GM21717 (cell line): ENCODE data around the gene GAA.
"Not testable (repeated sequence)": the region's sequence is repeated elsewhere in the genome, so short reads cannot be mapped to it uniquely, and the experiment has no call there.

ENCODE experiments used
- ATAC-seq: cut with Tn5 transposase; IDR thresholded peaks from one replicate; pipeline ENCODE4 v1.9.1; 2021; ENCODE audit warnings: mild to moderate bottlenecking, moderate library complexity; ENCODE audit not compliant: unreplicated experiment

GAA gene

DNA sequence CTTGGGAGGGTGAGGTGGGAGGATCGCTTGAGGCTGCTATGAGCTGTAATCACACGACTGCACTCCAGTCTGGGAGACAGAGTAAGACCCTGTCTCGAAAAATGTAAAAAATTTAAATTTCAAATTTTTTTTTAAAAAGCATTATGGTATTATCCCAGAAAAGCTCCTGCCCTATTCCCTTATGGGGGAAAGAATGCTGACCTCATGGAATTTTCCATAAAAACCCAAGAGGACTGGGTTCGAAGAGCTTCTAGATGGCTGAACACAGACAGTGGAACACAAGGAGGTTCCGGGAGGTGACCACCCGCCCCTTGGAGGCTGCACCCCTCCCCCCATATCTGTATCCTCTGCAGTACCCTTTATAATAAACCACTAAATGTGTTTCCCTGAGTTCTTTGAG, 41.5 kb downstream of the GAA start:
- ATAC-seq, result no peak

DNA sequence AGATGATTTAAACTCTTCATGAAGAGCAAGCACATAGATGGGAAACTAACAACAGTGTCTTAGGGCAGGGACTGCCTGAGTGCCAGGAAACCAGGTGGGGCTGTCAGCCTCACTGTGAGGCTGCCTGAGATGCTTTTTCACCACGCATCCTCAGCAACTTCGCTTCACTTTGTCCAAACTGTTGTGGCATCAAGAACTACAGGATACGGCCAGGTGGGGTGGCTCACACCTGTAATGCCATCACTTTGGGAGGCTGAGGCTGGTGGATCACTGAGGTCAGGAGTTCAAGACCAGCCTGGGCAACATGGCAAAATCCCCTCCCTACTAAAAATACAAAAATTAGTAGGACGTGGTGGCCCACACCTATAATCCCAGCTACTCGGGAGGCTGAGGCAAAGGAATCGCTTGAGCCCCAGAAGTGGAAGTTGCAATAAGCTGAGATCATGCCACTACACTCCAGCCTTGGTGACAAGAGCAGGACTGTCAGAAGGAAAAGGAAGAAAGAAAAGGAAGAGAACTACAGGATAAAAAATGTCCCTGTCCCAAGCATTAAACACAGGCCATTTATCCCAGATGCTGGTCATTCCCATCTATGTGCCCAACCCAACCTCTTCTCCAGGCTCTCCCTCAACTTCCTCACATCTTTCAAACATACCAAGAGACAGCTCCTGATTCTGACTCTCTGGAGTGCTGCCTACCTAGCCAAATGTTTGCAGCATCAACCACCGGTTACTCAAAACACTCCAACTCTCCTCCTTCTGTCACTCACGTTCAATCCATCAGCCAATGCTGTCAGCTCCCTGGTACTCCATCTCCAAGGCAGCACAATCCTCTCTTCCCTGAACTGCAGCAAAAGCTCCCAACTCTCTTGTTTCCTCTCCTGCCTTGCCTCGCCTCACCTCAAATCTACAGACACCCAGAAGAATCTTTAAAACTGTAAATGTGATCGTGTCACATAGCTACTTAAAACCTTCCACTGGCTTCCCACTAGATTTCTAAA, 44.0 kb downstream of the GAA start:
- ATAC-seq, result no peak

DNA sequence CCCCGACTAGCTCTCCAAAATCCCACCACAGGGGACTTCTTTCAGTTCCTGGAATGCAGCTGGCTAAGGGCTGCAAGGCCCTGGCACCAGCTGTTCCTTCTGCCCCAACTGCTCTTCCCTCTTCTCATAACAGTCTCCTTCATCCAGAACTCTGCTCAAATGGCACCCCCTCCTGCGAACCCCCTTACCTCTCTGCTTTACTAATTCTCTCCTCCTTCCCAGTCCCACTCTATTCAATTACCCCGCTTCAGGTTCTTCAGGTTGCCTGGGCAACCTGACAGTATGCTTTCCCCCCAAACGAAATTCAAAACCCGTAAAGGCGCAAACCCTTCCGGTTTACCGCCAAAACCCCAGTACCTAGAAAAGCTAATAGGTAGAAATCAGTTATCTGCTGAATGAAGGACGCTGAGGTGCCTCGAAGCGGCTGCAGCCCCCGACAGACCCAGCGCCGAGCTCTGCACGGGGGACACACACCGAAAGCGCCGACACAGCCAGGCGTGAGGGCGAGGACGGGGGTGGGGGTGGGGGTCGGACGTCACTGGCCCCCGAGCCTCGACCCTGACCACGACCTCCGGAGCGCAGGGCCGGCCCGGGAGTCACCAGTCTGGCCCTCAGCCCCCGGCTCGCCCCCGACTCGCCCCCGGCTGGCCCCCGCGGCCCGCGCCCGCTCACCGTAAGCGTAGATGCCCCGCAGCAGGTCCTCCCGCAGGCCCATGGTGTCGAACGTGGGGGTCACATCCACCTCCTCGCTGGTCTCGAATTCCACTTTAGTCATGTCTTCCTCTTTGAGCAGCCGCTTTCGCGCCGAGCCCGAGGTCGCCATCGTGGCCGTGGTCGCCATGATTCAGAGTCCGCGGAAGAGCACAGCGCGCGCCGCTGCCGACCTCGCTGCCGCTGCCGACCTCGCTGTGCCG, 45.0 kb downstream of the GAA start:
- ATAC-seq, result peak; percentile 12

DNA sequence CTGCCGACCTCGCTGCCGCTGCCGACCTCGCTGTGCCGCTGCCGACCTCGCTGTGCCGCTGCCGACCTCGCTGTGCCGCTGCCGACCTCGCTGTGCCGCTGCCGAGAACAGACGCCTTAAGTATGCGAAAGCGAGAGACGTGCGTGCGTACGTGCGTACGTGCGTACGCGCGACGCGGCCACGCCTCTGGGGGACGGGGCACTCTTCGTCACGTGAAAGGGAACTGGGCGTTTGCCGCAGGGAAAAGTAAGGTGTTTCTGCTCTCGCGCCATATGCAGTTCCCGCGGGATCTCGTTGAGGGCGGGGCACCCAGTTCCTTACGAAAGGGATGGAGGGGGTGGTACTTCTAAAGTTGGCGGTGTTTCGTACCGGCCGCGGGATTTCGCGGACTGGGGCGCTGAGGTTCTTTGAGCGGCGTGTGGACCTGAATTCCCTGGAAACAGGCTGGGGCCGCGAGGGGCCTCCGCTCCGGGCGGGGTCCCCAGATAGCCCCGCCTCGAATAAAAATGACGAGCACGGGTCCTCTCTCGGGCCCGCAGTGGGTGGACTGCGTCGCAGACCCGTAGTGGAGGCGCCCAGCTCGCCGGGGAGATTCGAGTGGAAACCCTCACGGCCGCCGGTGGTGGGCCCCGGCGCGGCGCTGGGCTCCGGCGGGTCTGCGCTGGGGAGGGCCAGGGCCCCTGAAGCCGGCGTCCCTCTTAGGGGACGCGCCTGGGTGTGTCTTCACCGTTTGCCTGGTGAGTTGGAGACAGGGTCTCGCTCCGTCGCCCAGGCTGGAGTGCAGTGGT, 45.8 kb downstream of the GAA start, which contains the start of gene EIF4A3:
Gene EIF4A3, minus strand, starts transcription at position 94 of the 788 bp plus-strand sequence. CDS start 167 bp downstream, outside the sequence.
- ATAC-seq, result peak; percentile 75

DNA sequence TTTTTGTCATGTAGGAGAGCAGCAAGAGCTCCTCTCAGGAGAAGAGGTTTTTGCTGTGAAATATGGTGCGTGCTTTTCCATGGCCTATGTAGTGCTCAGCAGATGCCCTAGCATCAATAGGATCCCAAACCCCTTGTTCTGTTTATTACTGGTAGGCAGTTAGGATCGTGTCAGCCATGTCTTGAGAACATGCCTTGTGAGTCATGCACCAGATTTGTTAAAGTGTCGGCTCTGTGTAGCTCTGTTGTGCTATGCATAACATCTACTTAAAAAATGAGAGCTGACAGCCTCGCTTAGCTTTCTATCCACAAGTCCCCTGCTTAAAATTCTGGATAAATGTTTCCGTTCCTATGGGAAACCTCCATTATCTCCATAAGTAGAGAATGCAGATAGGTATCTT, 50.0 kb downstream of the GAA start:
- no peak for ATAC-seq

DNA sequence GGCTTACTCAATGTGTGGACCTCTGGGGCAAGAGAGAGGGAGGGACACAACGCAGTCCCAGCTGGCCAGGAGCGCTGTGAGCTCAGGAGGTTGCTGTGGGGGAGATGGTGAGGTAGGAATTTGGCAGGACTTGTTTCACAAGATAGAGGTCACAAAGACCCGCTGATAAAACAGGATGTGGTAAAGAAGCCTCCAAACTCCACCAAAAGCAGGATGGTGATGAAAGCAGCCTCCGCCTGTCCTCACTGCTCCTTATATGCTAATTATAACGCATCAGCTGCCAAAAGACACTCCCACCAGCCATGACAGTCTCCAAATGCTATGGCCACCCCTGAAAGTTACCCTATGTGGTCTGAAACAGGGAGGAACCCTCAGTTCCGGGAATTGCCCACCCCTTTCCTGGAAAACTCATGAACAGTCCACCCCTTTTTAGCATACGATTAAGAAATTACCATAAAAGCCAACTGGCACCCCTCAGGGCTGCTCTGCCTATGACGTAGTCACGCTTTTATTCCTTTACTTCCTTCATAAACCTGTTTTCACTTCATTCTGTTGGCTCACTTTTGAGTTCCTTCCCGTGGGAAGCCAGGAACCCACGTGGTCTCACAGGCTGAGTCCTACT, 50.8 kb downstream of the GAA start:
- ATAC-seq, result no peak

DNA sequence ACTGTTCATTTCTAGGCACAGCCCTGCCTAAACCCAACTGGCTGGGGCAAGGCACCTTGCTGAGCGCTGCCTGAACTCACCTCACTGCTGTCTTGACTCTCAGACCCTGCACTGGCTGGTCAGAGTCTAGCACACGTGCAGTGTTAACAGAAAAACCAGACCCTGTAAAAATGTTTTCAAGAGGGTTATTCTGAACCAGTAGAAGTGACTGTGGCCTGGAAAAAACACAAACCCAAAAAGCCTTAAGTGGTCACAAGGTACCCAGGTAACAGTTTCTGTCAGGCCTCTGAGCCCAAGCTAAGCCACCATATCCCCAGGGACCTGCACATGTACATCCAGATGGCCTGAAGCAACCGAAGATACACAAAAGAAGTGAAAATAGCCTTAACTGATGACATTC, 51.6 kb downstream of the GAA start:
- no peak for ATAC-seq

DNA sequence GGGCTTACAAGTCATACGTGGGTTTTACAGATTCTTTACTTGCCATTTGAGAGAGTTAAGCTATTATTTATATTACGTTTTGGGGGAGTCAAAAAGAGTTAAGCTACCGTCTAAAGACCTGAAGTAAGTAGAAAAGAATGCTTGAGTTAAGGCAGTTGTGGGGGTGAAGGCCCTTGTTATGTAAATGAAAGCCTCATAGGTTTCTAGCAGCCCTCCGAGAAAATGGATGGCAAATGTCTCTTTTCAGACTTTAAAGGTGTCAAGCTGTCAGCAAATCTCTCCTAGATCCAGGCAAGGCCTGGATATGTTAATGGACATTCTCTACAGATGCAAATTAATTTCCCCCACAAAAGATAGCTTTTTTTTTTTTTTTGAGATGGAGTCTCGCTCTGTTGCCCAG, 52.8 kb downstream of the GAA start:
- no peak for ATAC-seq

DNA sequence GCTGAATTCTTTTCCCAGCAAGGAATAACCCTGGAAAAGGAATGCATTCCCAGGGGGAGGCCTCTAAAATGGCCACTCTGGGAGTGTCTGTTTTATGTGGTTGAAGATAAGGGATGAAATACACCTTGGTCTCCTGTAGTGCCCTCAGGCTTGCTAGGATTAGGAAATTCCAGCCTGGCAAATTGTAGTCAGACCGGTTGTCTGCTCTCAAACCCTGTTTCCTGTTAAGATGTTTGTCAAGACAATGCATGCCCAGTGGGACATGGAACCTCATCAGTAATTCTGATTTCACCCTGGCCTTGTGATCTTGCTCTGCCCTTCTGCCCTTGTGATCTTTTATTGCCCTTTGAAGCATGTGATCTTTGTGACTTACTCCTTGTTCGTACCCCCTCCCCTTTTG, 54.2 kb downstream of the GAA start:
- not testable (repeated sequence) for ATAC-seq

DNA sequence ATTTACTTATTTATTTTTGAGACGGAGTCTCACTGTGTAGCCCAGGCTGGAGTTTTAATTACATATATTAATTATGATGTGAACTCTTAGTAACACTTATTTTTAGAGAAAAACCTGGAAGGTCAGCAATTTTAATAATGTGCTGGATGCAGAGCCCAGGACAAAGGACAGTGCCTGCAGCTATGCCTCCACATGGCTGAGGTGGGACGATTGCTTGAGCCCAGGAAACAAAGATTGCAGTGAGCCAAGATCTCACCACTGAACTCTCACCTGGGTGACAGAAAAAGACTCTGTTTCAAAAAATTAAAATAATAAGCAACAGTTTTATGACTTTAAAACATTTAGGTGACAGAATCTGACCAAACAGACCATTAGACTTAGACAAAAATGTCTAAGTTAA, 57.5 kb downstream of the GAA start:
- no peak for ATAC-seq

DNA sequence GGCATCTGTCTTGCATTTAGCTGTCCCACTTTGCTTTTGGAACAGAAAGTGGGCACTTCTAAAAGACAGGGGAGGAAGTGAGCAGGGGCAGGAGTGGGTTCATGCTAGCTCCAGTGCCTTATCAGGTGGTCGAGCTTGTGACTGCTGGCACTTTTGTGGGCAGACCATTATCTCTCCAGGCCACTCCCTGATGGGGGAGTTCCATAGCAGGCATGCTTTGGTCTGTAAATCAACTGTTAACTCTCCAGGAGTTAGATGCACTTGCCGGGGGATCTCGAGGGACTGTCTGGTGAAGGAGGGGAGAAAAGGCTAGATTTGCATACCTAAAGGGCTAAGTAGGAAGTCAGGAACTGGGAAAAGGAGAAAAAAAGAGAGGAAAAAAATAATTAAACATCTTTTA, 59.2 kb downstream of the GAA start:
- ATAC-seq, result no peak

DNA sequence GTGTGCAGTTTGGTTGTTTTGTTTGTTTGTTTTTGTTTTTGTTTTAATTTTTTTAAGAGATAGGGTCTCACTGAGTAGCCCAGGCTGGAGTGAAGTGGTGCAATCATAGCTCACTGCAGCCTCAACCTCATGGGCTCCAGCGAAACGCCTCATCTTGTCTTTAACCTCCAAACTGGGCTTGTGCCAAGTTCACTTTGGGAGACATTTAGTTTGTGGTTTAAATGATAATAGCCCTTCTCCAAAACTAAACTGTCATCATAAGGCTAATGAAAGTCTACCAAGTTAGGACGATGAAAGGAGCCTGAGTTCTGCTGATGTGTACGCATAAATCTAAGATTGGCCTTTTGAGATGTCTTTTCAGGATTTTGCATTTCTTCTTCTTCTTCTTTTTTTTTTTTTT, 62.0 kb downstream of the GAA start:
- ATAC-seq, result no peak

DNA sequence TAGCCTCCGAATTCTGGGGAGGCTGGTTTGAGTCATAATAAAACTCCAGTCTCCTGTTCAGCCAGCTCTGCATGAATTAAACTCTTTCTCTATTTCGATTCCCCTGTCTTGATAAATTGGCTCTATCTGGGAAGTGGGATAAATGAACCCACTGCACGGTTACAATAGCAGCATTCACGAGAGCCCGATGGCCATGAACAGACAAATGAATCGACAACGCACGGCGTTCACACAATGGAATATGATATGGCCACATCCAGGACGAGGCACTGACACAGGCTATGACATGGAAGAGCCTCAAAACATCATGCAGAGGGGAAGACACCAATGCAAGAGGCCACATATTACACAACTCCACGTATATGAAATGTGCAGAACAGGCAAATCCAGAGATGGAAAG, 62.8 kb downstream of the GAA start:
- ATAC-seq, result no peak

DNA sequence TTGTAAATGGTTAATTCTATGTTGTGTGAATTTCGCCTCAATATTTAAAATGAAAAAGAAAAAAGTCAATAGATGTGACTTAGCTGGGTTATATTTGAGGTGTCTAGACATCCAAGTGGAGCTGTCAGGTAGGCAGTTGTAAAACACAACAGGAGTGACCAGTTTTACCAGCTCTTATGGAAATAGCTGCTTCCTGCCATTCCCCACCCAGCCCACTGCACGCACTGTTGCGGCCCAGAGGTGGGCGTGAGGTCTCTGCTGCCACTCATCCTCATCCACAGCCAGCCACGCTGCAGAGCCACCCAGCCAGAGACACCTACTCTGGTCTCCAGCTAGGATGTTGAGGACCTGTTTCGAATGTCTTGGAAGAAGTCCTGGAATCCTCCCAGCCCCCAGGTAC, 65.1 kb downstream of the GAA start:
- no peak for ATAC-seq

DNA sequence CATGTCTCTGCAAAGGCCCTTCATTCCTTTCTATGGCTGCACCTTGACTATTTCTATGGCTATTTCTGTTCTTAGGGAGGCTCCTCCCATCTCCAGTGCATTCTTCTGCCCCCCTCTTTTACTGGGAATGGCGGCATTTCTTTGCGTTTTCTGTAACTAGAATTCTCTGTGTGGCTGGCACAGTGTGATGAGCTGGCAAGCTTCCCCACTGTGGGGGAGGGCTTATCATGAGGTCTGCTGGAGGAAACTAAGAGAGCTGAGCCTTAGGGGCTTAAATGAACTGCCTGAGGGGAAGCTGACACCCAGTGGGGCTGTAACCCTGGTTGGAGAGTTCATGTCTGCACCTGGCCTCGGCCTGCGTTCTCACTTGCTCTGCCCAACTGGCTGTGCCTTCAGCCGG, 67.0 kb downstream of the GAA start:
- no peak for ATAC-seq

DNA sequence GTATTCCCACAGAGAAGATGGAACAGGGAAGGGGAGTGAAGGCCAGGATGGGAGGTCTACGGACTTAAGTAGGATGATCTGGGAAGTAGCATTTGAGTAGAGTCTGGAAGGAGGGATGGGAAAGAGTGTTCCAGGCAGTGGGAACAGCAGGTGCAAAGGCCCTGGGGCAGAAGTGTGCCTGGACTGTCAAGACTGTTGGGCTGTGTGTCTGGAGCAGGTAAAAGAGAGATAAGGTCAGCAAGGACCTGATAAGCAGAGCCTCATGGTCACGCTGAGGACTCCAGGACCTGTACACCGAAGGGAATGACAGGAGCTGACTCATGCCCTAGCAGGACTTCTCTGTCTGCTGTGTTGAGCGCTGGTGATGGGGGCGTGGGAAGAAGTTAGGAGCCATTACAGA, 67.7 kb downstream of the GAA start:
- ATAC-seq, result no peak
